IPS DF 4.7 (cell line): ENCODE data around the gene SYNGR4.

Experiments used
- DNase-seq: peaks from one replicate; pipeline ENCODE4 v3.0.0-alpha.2; 2013; ENCODE audit warnings: low spot score; ENCODE audit errors: extremely low read depth

The SYNGR4 gene

GRCh38 chr19:48396016-48396823 lies 32.1 kb downstream of the SYNGR4 start:
- DNase-seq: no peak

- DNase-seq: no peak
Measured at GRCh38 chr19:48396824-48397176, 32.6 kb downstream of the SYNGR4 start.

GRCh38 chr19:48397263-48398101 lies 33.3 kb downstream of the SYNGR4 start:
- no peak for DNase-seq

- DNase-seq: no peak
Measured at GRCh38 chr19:48398102-48398374, 33.9 kb downstream of the SYNGR4 start.

GRCh38 chr19:48398375-48399235 lies 34.4 kb downstream of the SYNGR4 start:
- DNase-seq: no peak

- DNase-seq: no peak
Measured at GRCh38 chr19:48400018-48400742, 36.0 kb downstream of the SYNGR4 start.

- no peak for DNase-seq
Measured at GRCh38 chr19:48401287-48401686, 37.1 kb downstream of the SYNGR4 start.

DNA sequence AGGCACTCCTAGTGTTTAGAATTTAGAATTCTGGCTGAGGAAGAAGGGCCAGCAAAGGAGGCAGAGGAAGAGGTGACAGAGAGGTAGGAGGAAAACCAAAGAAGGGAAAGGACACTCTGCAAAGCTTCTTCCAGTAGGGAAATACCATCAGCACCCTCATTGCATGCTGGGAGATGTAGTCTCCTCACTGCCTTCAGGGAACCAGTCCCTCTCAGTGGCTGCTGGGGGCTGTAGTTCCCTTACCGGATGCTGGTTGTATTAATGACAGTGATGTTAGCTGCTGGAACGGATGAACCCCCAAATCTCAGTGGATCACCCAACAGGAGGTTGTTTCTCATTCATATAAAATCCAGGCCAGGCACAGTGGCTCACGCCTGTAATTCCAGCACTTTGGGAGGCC lies 39.4 kb downstream of the SYNGR4 start:
- no peak for DNase-seq

GRCh38 chr19:48405010-48405659 lies 41.0 kb downstream of the SYNGR4 start:
- DNase-seq: no peak

DNA sequence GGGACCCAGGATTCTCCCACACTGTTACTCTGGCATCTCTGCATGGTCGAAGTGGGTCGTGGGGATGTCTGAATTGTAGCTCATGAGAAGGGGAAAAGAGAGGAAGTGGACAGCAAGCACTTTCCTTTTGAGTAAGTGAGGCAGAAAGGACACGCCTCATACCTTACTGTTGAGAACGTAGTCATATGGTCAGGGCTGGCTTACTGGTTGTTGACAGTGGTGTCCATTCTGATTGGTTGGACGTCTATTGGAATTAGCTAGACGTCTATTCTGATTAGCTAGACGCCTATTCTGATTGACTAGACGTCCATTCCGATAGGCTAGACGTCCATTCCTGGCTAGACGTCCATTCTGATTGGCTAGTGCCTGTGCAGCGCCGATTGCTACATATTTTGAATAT lies 41.7 kb downstream of the SYNGR4 start:
- DNase-seq: no peak

DNA sequence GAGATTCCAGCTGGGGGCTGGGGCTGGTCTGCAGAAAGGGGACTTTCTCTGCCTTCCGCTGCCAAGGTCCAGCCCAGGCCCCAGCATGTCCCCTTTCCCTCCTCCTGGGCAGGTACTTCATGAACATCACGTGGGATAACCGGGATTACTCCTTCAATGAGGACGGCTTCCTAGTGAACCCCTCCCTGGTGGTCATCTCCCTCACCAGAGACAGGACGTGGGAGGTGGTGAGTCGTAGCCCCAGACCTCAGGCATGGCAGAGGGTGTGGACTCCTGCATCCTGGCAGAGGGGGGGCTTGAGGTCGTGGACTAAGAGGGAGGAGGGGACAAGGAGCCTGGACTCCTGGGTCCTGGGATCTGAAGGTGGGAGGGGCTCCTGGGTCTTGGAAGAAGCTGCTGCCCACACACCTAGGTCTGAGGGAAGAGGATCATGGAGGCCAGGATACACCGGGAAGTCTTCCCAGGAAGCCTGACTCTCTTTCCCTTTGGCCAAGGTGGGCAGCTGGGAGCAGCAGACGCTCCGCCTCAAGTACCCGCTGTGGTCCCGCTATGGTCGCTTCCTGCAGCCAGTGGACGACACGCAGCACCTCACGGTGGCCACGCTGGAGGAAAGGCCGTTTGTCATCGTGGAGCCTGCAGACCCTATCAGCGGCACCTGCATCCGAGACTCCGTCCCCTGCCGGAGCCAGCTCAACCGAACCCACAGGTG lies 49.9 kb downstream of the SYNGR4 start:
- DNase-seq: no peak

DNA sequence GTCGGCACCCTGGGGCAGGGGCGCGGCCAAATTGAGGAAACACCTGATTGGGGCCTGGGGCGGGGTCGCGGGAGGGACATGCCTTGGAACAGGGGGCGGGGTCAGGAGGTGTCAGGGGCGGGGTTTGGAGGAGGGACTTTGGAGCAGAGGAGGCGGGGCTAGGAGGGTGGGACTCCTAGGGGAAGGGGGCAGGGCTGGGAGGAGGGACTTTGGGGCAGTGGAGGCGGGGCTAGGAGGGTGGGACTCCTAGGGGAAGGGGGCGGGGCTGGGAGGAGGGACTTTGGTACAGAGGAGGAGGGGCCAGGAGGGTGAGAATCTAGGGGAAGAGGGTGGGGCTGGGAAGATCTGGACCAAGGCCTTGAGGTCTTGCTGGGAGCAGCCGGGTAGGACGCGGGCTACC lies 51.2 kb downstream of the SYNGR4 start:
- DNase-seq: no peak

DNA sequence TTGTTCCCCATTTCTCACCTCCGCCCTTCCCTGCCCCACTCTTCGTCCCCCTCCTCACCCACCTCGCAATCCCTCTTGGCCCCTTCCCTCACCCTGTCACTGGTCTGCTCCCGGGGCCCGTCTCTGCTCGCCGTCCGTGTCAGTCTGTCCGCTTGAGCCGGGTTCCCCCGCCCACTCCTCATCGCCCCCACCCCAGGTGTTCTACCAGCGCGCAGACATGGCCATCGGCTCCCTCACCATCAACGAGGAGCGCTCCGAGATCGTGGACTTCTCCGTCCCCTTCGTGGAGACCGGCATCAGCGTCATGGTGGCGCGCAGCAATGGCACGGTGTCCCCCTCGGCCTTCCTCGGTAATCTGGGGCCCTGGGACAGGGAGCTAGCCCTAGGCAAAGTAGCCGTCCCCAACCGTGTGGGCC lies 51.6 kb downstream of the SYNGR4 start:
- DNase-seq: no peak

- DNase-seq: no peak
Measured at GRCh38 chr19:48417421-48417820, 53.3 kb downstream of the SYNGR4 start.

GRCh38 chr19:48418317-48419064 lies 54.3 kb downstream of the SYNGR4 start:
- DNase-seq: no peak

DNA sequence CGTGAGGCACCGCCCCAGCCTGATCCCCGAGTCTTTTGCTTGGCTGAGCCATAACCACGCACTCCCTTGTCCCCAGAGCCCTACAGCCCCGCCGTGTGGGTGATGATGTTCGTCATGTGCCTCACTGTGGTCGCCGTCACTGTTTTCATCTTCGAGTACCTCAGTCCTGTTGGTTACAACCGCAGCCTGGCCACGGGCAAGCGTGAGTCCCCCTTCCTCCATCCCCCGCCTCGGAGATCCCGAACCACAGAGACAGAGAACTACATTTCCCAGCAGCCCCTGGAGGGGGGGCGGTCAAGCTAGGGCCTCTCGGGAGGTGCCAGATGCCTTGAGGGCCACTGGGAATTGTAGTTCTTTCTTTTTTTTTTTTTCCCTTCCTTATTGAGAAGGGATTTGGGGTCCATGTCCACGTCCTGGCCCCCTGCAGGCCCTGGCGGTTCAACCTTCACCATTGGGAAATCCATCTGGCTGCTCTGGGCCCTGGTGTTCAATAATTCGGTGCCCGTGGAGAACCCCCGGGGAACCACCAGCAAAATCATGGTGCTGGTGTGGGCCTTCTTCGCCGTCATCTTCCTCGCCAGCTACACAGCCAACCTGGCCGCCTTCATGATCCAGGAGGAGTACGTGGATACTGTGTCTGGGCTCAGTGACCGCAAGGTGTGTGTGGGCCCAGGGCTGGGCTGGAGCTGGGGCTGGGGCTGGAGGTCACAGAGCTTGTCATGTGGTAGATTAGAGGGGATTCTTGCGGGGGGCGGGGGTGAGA lies 55.2 kb downstream of the SYNGR4 start:
- DNase-seq: no peak

GRCh38 chr19:48421548-48421947 lies 57.4 kb downstream of the SYNGR4 start:
- no peak for DNase-seq

DNA sequence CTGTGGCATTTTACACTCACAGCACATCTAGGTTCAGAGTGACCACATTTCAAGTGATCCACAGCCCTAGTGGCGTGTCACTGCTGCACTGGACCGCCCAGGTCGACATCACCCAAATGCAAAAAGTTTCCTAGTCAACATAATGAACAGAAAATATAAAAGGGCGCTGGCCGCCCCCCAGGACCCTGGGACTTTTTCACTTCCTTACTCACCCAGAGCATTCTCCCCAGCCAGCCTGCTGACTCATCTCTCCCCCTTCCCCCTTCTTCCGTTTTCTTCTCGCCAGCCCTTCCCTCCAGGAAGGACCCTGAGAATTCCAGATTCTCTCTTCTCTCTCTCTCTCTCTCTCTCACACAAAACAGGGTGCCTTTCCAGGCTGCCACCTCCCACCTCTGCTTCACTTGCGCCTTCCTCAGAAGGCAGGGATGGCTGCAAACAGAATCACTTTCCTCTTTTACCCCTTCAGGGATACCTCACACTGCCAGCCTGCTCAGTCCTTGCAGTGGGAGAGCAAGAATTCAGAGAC lies 60.6 kb downstream of the SYNGR4 start:
- no peak for DNase-seq
